ENCODE data around the gene NEK2.

GRCh38 chr1:211708926-211709325 is 33.5 kb upstream of the NEK2 start:
- TF ChIP-seq TEAD4 (IDR thresholded peaks at IDR 0.05): no peak
- no peak for TF ChIP-seq EGR1 (IDR thresholded peaks at IDR 0.05)
- TF ChIP-seq YY1 (IDR thresholded peaks at IDR 0.05; ENCODE audit: low read depth): no peak
- TF ChIP-seq, protein P1, sequence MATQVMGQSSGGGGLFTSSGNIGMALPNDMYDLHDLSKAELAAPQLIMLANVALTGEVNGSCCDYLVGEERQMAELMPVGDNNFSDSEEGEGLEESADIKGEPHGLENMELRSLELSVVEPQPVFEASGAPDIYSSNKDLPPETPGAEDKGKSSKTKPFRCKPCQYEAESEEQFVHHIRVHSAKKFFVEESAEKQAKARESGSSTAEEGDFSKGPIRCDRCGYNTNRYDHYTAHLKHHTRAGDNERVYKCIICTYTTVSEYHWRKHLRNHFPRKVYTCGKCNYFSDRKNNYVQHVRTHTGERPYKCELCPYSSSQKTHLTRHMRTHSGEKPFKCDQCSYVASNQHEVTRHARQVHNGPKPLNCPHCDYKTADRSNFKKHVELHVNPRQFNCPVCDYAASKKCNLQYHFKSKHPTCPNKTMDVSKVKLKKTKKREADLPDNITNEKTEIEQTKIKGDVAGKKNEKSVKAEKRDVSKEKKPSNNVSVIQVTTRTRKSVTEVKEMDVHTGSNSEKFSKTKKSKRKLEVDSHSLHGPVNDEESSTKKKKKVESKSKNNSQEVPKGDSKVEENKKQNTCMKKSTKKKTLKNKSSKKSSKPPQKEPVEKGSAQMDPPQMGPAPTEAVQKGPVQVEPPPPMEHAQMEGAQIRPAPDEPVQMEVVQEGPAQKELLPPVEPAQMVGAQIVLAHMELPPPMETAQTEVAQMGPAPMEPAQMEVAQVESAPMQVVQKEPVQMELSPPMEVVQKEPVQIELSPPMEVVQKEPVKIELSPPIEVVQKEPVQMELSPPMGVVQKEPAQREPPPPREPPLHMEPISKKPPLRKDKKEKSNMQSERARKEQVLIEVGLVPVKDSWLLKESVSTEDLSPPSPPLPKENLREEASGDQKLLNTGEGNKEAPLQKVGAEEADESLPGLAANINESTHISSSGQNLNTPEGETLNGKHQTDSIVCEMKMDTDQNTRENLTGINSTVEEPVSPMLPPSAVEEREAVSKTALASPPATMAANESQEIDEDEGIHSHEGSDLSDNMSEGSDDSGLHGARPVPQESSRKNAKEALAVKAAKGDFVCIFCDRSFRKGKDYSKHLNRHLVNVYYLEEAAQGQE (IDR thresholded peaks at IDR 0.05; ENCODE audit: low read depth): no peak
